CD4-positive, alpha-beta T cell treated with Interleukin-17A for 4 hours (primary cell): ENCODE data around the gene SMAD6.

Experiments
- DNase-seq: peaks from one replicate; pipeline ENCODE4 v3.0.0-alpha.2; 2020; ENCODE audit warnings: mixed read lengths

The SMAD6 gene

GRCh38 chr15:66704019-66704802, 2.2 kb downstream of the SMAD6 start:
- DNase-seq, result no peak

GRCh38 chr15:66704803-66705153, 2.7 kb downstream of the SMAD6 start:
- DNase-seq, result no peak

- DNase-seq, result no peak
These were observed 3.5 kb downstream of the SMAD6 start for GRCh38 chr15:66705277-66706146.

- no peak for DNase-seq
These were observed 4.2 kb downstream of the SMAD6 start for GRCh38 chr15:66706225-66706732.

GRCh38 chr15:66706840-66707239, 4.8 kb downstream of the SMAD6 start:
- DNase-seq, result no peak

- no peak for DNase-seq
These were observed 5.5 kb downstream of the SMAD6 start for GRCh38 chr15:66707310-66708082.

GRCh38 chr15:66708389-66708788, 6.4 kb downstream of the SMAD6 start:
- DNase-seq, result no peak

GRCh38 chr15:66709884-66710283, 7.8 kb downstream of the SMAD6 start:
- DNase-seq, result no peak

GRCh38 chr15:66711260-66711659, 9.2 kb downstream of the SMAD6 start:
- DNase-seq, result no peak

GRCh38 chr15:66711862-66712261, 9.8 kb downstream of the SMAD6 start:
- no peak for DNase-seq

- no peak for DNase-seq
These were observed 11.9 kb downstream of the SMAD6 start for GRCh38 chr15:66713843-66714508.

GRCh38 chr15:66714543-66714981, 12.5 kb downstream of the SMAD6 start:
- DNase-seq, result no peak

GRCh38 chr15:66715181-66715624, 13.2 kb downstream of the SMAD6 start:
- DNase-seq, result no peak

GRCh38 chr15:66715720-66716655, 14.0 kb downstream of the SMAD6 start:
- no peak for DNase-seq

GRCh38 chr15:66716656-66717020, 14.6 kb downstream of the SMAD6 start:
- no peak for DNase-seq

- no peak for DNase-seq
These were observed 16.4 kb downstream of the SMAD6 start for GRCh38 chr15:66718220-66718988.

- no peak for DNase-seq
These were observed 17.4 kb downstream of the SMAD6 start for GRCh38 chr15:66719471-66719870.

- no peak for DNase-seq
These were observed 18.4 kb downstream of the SMAD6 start for GRCh38 chr15:66720206-66721010.

GRCh38 chr15:66721020-66721419, 19.0 kb downstream of the SMAD6 start:
- DNase-seq, result no peak

GRCh38 chr15:66721501-66721937, 19.5 kb downstream of the SMAD6 start:
- DNase-seq, result no peak
